Measurements from ENCODE around the gene IQCK.

Gene IQCK

DNA sequence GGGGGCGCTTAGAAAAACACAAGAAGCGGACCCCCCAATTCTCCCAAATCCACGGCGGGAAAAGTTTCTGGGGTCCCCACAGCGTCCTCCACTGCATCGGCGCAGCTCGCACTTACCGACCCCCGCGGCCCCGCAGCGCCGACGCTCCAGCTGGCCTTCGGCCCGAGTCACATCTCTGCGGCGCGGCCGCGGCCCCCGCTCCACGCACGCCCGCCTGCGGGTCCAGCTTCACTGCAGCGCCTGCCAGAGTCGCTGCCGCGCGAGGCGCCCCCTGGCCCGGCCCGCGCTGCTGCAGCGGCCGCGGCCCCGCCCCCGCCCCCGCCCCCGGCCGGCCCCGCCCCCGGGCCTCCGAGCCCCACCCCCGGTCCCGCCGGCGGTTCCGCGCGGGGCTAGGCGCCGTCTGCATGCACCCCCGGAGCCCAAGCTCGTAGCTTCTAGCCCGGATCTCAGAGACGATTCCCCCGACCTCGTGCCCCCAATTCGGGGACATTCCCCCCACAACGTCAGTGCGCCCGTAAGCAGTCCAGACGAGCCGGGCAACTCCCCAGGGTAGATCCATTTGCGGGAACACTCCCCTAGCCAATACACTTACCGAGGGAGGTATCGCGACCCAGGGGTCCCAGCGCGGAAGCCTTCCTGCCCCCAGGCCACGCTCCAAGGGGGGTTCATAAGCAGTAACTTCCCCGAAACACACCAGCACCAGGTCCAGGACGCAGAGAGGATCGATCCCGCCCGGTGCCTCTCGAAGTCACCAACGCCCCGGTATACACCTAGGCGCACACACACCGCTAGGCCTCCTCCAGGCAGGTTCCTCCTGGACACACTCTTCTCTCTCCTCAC is 166.8 kb downstream of the IQCK start, which contains the start of gene GPRC5B:
Gene GPRC5B (minus strand): TSS at position 238 of the 840 bp plus-strand sequence. CDS start 12,003 bp downstream, outside the sequence.
- Histone ChIP-seq H3K4me1 (ENCODE audit: control insufficient read depth, insufficient read depth, low read length) (no peaks in the 10 kb centered on the region), H3K27ac (ENCODE audit: extremely low read depth, low read depth, low read length) (peak within 1 kb of the TSS; percentile 42; the same call in 1 of the 2 replicates), H3K9me3 (ENCODE audit: control insufficient read depth, insufficient read depth, low read depth, low read length) (no peaks in the 10 kb centered on the region), H3K4me3 (ENCODE audit: low read depth, low read length) (peak within 1 kb of the TSS; percentile 51), H3K36me3 (ENCODE audit: control insufficient read depth in 2 of 2, insufficient read depth in 1 of 2, low read length in 2 of 2) (no peaks in the 10 kb centered on the region)
- ChIA-PET CTCF (interaction anchor here (0.6 to 6.6 kb wide), 7 partner anchors 74 to 325 kb away, joined by 3 to 99 read pairs (median 3); no protein-coding TSS in a partner anchor), POLR2A (interaction anchor here (1.5 kb wide), 1 partner anchor 328 kb away, joined by 7 read pairs; no protein-coding TSS in a partner anchor)
- TF ChIP-seq ZBTB26 (tag by site-specific recombination; optimal IDR thresholded peaks at IDR 0.05) (peak; percentile 57), YY1 (tag by site-specific recombination; IDR thresholded peaks at IDR 0.05) (no peak), ZNF335 (tag by site-specific recombination; conservative IDR thresholded peaks at IDR 0.05) (peak; percentile 40), ZNF202 (tag by site-specific recombination; IDR thresholded peaks at IDR 0.05; ENCODE audit: borderline replicate concordance) (no peak), ZNF121 (tag by site-specific recombination; IDR thresholded peaks at IDR 0.05) (no peak), YY2 (tag by site-specific recombination; IDR thresholded peaks at IDR 0.05) (no peak), KLF1 (tag by site-specific recombination; IDR thresholded peaks at IDR 0.05) (peak; percentile 22; the same call in 1 of the 2 replicates), ZNF341 (tag by site-specific recombination; IDR thresholded peaks at IDR 0.05; ENCODE audit: low read depth) (peak; percentile 61), ZNF777 (tag by site-specific recombination; IDR thresholded peaks at IDR 0.05; ENCODE audit: borderline replicate concordance) (peak; percentile 42; the same call in 1 of the 2 replicates), ZNF16 (tag by site-specific recombination; IDR thresholded peaks at IDR 0.05; ENCODE audit: low read depth) (no peak), ZBTB17 (tag by site-specific recombination; IDR thresholded peaks at IDR 0.05) (0 out of 2 replicates have a peak, but pooled peaks have one; percentile 22), GLIS1 (tag by site-specific recombination; IDR thresholded peaks at IDR 0.05) (peak; percentile 35; the same call in 1 of the 2 replicates), KLF9 (tag by site-specific recombination; IDR thresholded peaks at IDR 0.05; ENCODE audit: low read depth) (peak; percentile 42; the same call in 1 of the 2 replicates), ZBTB44 (tag by site-specific recombination; IDR thresholded peaks at IDR 0.05) (0 out of 2 replicates have a peak, but pooled peaks have one; percentile 13), KLF8 (tag by site-specific recombination; IDR thresholded peaks at IDR 0.05) (0 out of 2 replicates have a peak, but pooled peaks have one; percentile 13), SP3 (tag by site-specific recombination; IDR thresholded peaks at IDR 0.05) (peak; percentile 22; the same call in 1 of the 2 replicates), ZNF488 (tag by site-specific recombination; IDR thresholded peaks at IDR 0.05) (no peak), ZNF114 (tag by site-specific recombination; IDR thresholded peaks at IDR 0.05) (no peak)
- TF ChIP-seq, protein P1, sequence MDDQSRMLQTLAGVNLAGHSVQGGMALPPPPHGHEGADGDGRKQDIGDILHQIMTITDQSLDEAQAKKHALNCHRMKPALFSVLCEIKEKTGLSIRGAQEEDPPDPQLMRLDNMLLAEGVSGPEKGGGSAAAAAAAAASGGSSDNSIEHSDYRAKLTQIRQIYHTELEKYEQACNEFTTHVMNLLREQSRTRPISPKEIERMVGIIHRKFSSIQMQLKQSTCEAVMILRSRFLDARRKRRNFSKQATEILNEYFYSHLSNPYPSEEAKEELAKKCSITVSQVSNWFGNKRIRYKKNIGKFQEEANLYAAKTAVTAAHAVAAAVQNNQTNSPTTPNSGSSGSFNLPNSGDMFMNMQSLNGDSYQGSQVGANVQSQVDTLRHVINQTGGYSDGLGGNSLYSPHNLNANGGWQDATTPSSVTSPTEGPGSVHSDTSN (CRISPR knock-in tag; IDR thresholded peaks at IDR 0.05), result no peak
- TF ChIP-seq, protein P2, sequence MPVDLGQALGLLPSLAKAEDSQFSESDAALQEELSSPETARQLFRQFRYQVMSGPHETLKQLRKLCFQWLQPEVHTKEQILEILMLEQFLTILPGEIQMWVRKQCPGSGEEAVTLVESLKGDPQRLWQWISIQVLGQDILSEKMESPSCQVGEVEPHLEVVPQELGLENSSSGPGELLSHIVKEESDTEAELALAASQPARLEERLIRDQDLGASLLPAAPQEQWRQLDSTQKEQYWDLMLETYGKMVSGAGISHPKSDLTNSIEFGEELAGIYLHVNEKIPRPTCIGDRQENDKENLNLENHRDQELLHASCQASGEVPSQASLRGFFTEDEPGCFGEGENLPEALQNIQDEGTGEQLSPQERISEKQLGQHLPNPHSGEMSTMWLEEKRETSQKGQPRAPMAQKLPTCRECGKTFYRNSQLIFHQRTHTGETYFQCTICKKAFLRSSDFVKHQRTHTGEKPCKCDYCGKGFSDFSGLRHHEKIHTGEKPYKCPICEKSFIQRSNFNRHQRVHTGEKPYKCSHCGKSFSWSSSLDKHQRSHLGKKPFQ (tag by site-specific recombination; IDR thresholded peaks at IDR 0.05), result no peak
- TF ChIP-seq, protein P3, sequence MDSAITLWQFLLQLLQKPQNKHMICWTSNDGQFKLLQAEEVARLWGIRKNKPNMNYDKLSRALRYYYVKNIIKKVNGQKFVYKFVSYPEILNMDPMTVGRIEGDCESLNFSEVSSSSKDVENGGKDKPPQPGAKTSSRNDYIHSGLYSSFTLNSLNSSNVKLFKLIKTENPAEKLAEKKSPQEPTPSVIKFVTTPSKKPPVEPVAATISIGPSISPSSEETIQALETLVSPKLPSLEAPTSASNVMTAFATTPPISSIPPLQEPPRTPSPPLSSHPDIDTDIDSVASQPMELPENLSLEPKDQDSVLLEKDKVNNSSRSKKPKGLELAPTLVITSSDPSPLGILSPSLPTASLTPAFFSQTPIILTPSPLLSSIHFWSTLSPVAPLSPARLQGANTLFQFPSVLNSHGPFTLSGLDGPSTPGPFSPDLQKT (IDR thresholded peaks at IDR 0.05; ENCODE audit: borderline replicate concordance, low read depth, low read length), result no peak
- TF ChIP-seq, protein P4, sequence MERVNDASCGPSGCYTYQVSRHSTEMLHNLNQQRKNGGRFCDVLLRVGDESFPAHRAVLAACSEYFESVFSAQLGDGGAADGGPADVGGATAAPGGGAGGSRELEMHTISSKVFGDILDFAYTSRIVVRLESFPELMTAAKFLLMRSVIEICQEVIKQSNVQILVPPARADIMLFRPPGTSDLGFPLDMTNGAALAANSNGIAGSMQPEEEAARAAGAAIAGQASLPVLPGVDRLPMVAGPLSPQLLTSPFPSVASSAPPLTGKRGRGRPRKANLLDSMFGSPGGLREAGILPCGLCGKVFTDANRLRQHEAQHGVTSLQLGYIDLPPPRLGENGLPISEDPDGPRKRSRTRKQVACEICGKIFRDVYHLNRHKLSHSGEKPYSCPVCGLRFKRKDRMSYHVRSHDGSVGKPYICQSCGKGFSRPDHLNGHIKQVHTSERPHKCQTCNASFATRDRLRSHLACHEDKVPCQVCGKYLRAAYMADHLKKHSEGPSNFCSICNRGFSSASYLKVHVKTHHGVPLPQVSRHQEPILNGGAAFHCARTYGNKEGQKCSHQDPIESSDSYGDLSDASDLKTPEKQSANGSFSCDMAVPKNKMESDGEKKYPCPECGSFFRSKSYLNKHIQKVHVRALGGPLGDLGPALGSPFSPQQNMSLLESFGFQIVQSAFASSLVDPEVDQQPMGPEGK (tag by site-specific recombination; IDR thresholded peaks at IDR 0.05), result peak; percentile 61; the same call in 1 of the 2 replicates
- TF ChIP-seq, protein P5, sequence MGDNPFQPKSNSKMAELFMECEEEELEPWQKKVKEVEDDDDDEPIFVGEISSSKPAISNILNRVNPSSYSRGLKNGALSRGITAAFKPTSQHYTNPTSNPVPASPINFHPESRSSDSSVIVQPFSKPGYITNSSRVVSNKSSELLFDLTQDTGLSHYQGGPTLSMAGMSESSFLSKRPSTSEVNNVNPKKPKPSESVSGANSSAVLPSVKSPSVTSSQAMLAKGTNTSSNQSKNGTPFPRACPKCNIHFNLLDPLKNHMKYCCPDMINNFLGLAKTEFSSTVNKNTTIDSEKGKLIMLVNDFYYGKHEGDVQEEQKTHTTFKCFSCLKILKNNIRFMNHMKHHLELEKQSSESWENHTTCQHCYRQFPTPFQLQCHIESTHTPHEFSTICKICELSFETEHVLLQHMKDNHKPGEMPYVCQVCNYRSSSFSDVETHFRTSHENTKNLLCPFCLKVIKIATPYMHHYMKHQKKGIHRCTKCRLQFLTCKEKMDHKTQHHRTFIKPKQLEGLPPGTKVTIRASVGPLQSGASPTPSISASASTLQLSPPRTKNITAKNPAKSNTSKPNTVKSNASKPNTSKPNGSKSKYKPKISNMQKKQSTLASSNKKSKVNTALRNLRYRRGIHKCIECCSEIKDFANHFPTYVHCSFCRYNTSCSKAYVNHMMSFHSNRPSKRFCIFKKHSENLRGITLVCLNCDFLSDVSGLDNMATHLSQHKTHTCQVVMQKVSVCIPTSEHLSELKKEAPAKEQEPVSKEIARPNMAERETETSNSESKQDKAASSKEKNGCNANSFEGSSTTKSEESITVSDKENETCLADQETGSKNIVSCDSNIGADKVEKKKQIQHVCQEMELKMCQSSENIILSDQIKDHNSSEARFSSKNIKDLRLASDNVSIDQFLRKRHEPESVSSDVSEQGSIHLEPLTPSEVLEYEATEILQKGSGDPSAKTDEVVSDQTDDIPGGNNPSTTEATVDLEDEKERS (tag by site-specific recombination; IDR thresholded peaks at IDR 0.05), result no peak

Measured in HEK293 (cell line).